ENCODE measurements around the gene SNAP25. TPM values are rescaled to one million over a fixed set of nuclear protein-coding genes. Genes with fewer than 3 reads are reported as not detected.

Gene SNAP25
- total and polyA plus RNA-seq, 2 donors (not counting 1 experiment from before 2014, with no cell fraction given), result 0.27 TPM; not detected in 1

- Histone ChIP-seq H3K36me3 (replicated peaks in 1 of 2; ENCODE audit: control extremely low read depth in 1 of 2, control insufficient read depth in 1 of 2, extremely low read depth in 1 of 2, insufficient read depth in 2 of 2, low read length in 1 of 2) (no peaks in the 10 kb centered on the region), H2AFZ (ENCODE audit: insufficient read depth, low read depth, low read length, poor library complexity, severe bottlenecking) (no peak overlapping the region), H3K4me1 (ENCODE audit: control insufficient read depth in 2 of 2, insufficient read depth in 2 of 2, low read length in 2 of 2) (no peaks in the 10 kb centered on the region), H3K4me2 (replicated peaks; ENCODE audit: low read depth, low read length, poor library complexity, severe bottlenecking) (no peak overlapping the region), H3K9ac (ENCODE audit: low read length) (no peak overlapping the region), H3K4me3 (ENCODE audit: control extremely low read depth in 1 of 5, extremely low read depth in 1 of 5, insufficient read depth in 1 of 5, low read depth in 2 of 5, low read length in 4 of 5) (no peak overlapping the region), H3K27ac (ENCODE audit: low read length in 2 of 2) (no peak overlapping the region), H3K79me2 (ENCODE audit: control insufficient read depth, insufficient read depth, low read length) (no peaks in the 10 kb centered on the region), H4K20me1 (ENCODE audit: control insufficient read depth, insufficient read depth, low read length, poor library complexity, severe bottlenecking) (no peaks in the 10 kb centered on the region), H3K9me3 (ENCODE audit: control extremely low read depth in 1 of 3, control insufficient read depth in 2 of 3, insufficient read depth in 1 of 3, low read length in 2 of 3) (peaks cover 0 to 4% (median 0%) of the 10 kb centered on the region in 3 donors), H3K27me3 (replicated peaks in 1 of 4; ENCODE audit: control extremely low read depth in 1 of 4, control insufficient read depth in 3 of 4, insufficient read depth in 4 of 4, low read length in 3 of 4) (peaks cover 0 to 4% (median 0%) of the 10 kb centered on the region in 4 experiments)
- DNase-seq (no peak), ATAC-seq (ENCODE audit: low read depth) (no peak)
- H3K27me3 Mint-ChIP-seq, result peaks cover 9% of the 10 kb centered on the region
- CTCF ChIA-PET, result no interaction called here
- POLR2A ChIA-PET, result no interaction called here
- TF ChIP-seq CTCF (IDR thresholded peaks at IDR 0.05) (no peak), EZH2 (IDR thresholded peaks at IDR 0.05; ENCODE audit: borderline replicate concordance, insufficient read depth, low read depth, low read length, poor library complexity, severe bottlenecking) (no peak)
- H3K4me3 Mint-ChIP-seq, result no peak overlapping the region
- WGBS (ENCODE audit: insufficient coverage), result 95% methylated on average over 3 of the region's 5 CpGs
- no peaks in the 10 kb centered on the region for H3K4me1 Mint-ChIP-seq
- no peaks in the 10 kb centered on the region for H3K9me3 Mint-ChIP-seq (ENCODE audit: insufficient read depth)
- intact Hi-C loops (cut with micrococcal nuclease), result no loop called here
- no peak overlapping the region for H3K27ac Mint-ChIP-seq
Measured at GRCh38 chr20:10288954-10289646, 70.5 kb downstream of the SNAP25 start.

GRCh38 chr20:10291568-10292248, 73.1 kb downstream of the SNAP25 start:
- Mint-ChIP-seq H3K27ac (no peak overlapping the region), H3K9me3 (ENCODE audit: insufficient read depth) (no peaks in the 10 kb centered on the region), H3K27me3 (peaks cover 3% of the 10 kb centered on the region), H3K4me1 (no peaks in the 10 kb centered on the region), H3K4me3 (no peak overlapping the region)
- ChIA-PET CTCF (no interaction called here), POLR2A (no interaction called here)
- H3K9ac ChIP-seq (ENCODE audit: low read length), result no peak overlapping the region
- no peaks in the 10 kb centered on the region for H3K36me3 ChIP-seq (replicated peaks in 1 of 2; ENCODE audit: control extremely low read depth in 1 of 2, control insufficient read depth in 1 of 2, extremely low read depth in 1 of 2, insufficient read depth in 2 of 2, low read length in 1 of 2)
- no peaks in the 10 kb centered on the region for H4K20me1 ChIP-seq (ENCODE audit: control insufficient read depth, insufficient read depth, low read length, poor library complexity, severe bottlenecking)
- no peaks in the 10 kb centered on the region for H3K4me1 ChIP-seq (ENCODE audit: control insufficient read depth in 2 of 2, insufficient read depth in 2 of 2, low read length in 2 of 2)
- no CpG with 5 or more reads among the region's 2 CpGs for WGBS (ENCODE audit: insufficient coverage)
- no peak overlapping the region for H3K4me3 ChIP-seq (ENCODE audit: control extremely low read depth in 1 of 5, extremely low read depth in 1 of 5, insufficient read depth in 1 of 5, low read depth in 2 of 5, low read length in 4 of 5)
- no peak overlapping the region for H3K4me2 ChIP-seq (replicated peaks; ENCODE audit: low read depth, low read length, poor library complexity, severe bottlenecking)
- no peaks in the 10 kb centered on the region for H3K79me2 ChIP-seq (ENCODE audit: control insufficient read depth, insufficient read depth, low read length)
- H3K27me3 ChIP-seq (replicated peaks in 1 of 4; ENCODE audit: control extremely low read depth in 1 of 4, control insufficient read depth in 3 of 4, insufficient read depth in 4 of 4, low read length in 3 of 4), result peaks cover 0 to 4% (median 0%) of the 10 kb centered on the region in 4 experiments
- DNase-seq (no peak), ATAC-seq (ENCODE audit: low read depth) (no peak)
- no peak overlapping the region for H2AFZ ChIP-seq (ENCODE audit: insufficient read depth, low read depth, low read length, poor library complexity, severe bottlenecking)
- TF ChIP-seq CTCF (IDR thresholded peaks at IDR 0.05) (no peak), EZH2 (IDR thresholded peaks at IDR 0.05; ENCODE audit: borderline replicate concordance, insufficient read depth, low read depth, low read length, poor library complexity, severe bottlenecking) (no peak)
- intact Hi-C loops (cut with micrococcal nuclease), result no loop called here
- no peak overlapping the region for H3K27ac ChIP-seq (ENCODE audit: low read length in 2 of 2)
- no peaks in the 10 kb centered on the region for H3K9me3 ChIP-seq (ENCODE audit: control extremely low read depth in 1 of 3, control insufficient read depth in 2 of 3, insufficient read depth in 1 of 3, low read length in 2 of 3)

Measured in B cell (primary cell).